ENCODE data around the gene ACADVL. TPM values are rescaled to one million over a fixed set of nuclear protein-coding genes. Genes with fewer than 3 reads are reported as not detected.

Gene ACADVL
- polyA plus RNA-seq, 1 donor = 478 TPM

DNA sequence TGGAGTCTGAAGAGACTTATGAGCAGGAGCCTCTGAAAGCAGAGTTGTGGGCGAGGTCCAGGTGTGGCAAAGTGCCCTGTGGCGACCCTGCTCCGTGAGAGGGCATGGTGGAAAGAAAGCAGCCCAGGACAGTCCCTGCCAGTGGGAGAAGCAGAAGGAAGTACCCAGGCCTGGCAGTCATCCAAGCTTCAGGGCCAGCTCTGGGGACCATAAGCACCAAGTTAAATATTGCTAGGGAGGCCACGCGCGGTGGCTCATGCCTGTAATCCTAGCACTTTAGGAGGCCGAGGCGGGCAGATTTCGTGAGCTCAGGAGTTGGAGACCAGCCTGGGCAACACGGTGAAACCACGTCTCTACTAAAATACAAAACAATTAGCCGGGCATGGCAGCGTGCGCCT, 35.6 kb upstream of the ACADVL start:
- peak; percentile 67 for DNase-seq

DNA sequence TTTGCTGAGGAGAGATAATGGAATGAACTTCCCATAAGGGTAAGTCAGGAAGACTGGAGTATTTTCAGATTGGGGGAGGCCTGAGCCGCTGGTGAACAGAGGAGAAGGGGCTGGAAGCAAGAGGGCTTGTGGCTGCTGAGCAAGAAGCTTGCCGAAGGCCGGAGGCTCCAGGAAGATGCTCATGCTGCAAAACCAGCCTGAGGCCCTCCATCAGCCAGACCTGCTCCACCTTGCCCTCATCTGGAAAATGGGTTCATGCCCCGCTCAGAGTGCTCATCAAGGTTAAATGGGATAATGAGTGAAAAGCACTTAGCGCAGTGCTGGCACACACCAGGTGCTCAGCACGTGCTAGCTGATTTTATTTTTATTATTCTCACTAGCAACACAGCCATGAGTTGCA, 35.1 kb upstream of the ACADVL start:
- no peak for DNase-seq

DNA sequence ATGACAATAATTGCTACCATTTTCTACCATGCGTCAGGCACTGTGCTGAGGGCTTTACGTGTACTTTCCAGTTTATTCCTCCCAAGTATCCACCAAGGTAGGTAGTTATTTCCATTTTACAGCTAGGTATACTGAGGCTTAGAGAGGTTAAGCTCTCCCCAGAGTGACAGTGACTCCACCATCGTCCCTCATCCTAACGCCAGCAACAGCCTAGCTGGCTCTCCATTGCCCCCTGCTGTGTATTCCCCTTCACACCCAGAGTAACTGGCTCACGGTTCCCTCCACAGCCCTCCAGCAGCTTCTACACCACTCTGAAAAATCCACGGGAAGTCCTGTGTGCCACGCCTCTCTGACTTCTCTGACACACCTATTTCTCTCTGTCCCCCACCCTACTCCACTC, 33.5 kb upstream of the ACADVL start:
- no peak for DNase-seq

DNA sequence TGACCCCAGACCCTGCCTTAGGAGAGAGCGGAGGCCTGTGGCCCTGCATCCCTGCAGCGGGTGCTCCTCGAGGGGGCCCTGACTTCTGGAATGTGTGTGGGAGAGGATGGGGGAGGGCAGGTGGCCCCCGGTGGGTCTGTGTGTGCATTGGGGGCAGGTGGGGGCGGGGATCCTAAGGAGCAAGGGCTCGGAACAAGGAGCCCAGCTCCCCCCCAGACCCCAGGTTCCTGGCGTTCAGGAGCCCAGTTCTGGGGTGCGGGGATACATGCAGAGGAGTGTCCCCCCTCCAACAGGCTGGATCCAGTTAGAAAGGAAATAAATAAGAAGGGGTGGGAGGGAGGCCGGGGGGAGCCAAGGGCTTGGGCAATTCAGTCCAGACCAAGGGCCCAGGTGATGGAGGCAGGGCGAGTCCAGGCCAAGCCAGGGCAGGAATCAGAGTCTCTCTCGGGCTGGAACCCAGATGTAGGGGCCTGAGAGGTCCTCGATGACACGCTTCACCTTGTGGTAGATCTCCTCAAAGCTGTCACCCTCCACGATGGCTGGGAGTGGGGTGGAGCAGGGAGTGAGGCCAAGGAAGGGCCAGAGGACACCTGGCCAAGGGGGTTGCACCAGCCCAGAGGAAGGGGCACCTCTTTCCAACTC, 29.3 kb upstream of the ACADVL start:
- no peak for DNase-seq

DNA sequence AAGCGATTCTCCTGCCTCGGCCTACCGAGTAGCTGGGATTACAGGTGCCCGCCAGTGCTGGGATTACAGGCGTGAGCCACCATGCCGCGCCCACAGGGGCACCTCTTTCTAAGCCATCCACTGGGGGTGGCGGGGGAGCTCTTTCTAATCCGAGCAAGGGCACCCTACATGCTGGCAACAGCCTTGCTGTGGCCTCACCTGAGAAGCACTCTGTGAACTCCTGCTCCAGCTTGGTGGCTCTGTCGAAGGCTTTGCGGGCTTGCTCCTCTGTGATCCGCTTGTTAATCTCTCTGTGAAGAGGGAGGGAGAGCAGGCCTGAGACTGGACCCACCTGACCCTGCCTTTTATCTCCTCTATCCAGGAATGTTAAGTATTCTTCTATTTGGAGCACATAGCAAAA, 28.7 kb upstream of the ACADVL start:
- no peak for DNase-seq

DNA sequence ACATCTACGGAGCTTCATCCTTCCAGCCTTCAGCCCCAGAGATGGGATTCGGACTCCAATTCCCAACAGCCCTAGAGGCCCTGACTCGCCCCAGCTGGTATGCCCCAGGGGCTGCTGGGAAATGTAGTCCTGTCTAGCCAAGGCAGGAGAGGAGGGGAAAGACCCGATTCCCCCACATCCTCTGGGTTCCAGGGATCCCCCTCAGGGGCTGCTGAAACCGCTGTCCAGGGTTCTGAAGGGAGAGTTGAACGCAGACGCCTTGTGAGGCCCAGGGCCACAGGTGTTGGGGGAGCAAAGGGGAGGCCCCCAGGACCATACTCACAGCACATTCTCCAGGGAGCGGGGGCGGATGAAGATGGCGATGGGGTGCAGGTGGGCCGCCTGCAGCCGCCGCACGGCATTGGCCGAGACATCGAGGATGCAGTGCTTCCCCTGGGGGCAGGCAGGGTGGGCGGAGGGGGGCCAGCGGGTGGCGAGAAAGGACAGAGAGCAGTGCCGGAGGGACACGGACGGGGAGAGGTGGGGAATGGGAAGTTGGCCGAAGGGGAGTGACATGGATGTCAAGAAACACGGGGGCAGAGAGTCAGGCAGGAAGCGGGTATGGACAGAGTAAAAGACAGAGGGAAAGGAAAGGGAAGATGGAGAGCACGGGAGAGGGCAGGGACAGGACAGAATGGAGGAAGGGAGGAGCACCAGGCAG, 28.0 kb upstream of the ACADVL start:
- DNase-seq = no peak

DNA sequence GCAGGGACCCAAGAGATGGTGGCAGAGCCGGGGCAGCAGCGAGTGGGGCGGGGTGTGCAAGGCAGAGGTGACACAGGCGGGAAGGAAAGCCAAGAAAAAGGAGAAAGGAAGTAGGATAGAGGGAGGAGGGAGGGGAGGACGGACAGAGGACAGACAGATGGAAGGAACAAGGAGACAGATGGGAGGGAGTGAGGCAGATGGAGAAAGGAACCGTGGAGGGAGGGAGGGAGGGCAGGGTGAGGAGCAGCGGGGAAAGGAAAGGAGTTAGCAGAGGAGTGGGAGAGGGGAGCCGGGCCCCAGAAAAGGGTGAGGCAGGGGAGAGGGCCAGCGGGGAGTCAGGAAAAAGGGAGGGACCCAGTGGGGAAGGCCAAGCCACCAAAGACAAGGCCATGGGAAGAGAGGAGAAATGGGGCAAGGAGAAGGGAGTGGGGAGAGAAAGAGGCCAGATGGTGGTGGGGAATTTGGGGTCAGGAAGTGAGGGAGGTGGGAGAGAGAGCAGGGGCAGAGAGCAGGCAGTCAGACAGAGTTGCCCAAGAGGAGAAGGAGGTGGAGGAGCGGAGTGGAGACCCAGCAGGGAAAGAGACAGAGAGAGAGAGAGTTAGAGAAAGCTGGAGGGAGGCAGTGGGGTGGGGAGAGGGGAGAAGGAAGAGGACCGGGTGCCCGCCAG, 27.3 kb upstream of the ACADVL start:
- no peak for DNase-seq

DNA sequence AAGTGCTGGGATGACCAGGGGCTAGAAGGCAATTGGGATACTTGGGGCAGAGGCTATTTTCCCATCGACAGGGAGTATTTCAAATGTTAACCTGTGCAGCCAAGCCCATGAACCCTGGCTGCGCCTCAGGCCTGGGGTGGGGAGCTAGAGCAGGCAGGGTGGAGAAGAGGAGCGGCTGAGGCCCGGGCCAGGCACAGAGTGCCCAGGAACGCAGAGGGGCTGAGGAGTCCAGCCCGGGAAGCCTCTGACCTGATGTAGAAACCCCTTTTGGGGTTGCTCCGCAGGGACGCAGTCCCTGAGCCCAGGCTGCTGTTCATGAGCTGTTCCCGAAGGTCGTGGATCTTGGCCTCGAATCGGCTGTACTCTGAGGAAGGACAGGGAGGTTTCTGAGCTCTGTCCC, 23.8 kb upstream of the ACADVL start:
- DNase-seq = no peak

DNA sequence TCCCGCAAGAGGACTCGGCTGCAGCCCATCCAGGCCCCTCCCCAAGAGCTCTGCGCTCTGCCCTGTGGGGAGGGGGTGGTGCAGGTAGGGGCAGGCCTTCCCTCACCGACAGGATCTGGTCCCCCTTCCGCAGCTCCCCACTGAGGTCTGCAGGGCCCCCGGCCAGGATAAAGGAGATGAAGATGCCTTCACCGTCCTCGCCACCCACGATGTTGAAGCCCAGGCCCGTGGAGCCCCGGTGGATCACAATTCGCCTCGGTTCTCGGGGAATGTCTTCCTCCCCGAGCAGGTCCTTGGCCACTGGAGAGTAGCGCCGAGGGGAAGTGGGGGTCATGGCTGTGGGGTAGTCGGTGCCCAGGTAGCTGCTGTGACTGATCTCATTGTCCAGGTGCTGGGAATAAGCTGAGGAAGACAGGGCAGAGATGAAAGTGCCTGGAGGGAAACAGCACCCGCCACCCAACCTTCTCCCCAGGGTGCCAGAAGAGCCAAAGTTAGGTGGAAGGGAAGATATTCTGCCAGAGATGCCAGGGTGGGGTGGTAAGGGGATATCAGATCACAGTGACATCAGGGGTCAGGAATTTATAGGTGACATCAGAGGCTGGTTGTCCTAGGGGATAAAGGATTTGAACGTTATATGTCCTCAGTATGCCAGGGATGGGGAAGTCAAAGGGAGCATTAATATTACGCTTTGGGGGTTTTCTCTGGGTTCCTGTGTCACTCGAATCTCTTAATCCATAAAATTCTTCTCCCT, 22.9 kb upstream of the ACADVL start:
- no peak for DNase-seq

DNA sequence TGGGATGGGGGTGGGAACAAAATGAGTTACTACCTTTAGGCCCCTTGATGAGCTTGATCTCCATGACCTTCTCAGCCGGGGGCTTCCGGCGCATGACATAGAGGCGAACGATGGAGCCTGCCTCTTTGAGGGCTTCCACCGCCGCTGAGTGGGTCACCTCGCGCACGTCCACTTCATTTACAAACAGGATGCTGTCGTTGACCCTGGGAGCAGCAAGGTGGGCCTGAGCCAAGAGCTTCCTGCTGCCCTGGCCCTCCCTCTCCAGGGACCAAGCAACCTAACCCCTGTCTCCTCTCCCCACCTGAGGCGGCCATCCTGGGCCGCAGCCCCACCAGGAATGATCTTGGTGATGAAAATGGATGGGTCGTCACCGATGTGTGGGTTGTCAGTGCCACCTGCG, 16.3 kb upstream of the ACADVL start:
- no peak for DNase-seq

DNA sequence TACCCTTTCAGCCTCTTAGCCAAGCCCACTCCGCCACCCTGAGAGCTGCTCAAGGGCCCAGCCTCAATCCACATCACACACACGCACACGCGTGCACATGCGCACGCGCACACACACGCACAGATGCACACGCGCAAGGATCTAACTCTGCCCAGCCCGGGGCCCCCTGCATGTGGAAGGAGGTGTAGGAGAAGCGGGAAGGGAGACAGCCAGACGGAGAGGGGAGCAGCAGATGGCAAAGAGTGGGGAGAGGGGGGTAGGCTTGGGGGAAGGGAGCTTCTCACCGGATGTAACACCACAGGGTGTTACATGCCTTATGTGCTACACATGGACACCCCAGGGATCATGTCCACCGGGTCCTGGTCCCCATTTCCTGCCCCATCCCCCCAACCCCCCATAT, 15.4 kb upstream of the ACADVL start:
- no peak for DNase-seq

DNA sequence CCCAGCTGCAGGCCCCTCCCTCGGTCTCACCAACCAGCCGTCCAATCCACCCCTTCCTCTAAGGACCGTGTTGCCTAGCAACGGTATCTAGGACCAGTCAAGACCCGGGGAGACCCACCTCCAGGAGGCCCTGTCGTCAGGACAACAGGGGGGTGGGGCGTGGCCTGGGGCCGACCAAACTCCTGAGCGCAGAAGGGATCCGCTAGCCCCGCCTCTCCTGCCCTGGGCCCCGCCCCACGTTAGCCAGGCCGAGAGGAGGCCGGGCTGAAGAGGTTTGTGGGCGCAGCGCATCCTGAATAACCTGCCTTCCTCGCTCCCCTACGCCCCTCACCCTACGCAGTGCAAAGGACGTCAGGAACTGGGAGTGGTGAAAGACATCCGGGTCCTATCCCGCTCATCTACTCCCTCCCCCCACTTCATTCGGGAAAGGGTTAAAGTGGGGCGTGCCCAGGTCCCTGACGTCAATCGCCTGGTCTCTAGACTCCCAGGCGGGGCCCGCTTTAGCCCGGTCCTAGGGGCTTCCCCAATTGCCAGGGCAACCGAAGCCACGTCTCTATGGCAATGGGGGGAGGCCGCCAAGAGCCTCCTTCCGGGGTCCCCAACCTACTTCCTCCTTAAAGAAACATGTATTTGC, 14.8 kb upstream of the ACADVL start:
- DNase-seq = peak; percentile 88

DNA sequence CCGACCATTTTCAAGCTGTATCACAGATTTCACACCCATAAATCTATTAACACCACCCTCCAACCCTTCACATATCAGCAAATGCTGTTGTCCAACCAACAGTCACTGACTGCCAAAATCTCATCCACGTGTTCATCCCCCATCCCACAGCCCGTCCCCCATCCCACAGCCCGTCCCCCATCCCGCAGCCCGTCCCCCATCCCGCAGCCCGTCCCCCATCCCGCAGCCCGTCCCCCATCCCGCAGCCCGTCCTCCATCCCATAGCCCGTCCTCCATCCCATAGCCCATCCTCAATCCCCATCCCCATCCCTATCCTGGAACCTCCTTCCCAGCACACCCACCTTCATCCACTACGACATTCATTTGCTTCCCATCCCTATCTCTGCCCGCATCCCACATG, 14.2 kb upstream of the ACADVL start:
- DNase-seq = no peak

DNA sequence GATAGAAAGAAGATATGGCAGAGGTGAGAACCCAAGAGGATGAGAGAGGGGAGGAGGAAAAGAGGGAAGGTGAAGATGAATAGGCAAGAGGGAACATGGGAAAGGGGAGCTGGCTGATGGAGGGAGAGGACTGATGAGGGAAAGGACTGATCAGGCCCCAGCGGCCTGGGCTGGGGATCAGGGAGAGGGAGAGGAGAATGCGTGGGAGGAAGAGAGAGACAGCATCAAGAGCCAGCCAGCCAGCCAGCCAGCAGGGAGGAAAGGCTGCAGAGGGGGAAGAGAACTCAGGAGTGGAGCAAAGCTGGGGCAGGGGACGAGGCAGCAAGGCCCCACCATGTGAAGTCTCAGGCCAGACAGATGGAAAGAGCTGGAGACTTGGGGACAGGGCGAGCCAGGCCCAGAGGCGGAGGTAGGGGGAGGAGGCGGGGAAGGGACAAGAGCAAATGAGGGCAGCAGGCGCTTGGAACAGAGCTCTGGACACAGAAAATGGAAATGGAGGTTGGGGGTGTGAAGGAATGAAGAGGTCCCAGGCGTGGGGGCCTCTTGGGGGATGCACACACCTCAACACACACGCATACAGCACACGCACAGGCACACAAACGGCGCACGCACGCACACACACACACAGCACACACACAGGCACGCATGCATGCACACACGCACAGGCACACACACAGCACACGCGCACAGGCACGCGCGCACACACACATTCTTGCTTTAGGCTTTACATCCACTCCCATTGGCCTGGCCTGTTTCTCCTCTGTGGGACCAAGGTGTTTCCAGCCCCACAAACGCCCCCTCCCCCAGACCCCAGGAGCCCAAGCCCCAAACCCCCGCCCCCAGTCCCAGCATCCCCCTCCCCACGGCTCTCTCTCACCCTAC, 12.4 kb upstream of the ACADVL start:
- no peak for DNase-seq

DNA sequence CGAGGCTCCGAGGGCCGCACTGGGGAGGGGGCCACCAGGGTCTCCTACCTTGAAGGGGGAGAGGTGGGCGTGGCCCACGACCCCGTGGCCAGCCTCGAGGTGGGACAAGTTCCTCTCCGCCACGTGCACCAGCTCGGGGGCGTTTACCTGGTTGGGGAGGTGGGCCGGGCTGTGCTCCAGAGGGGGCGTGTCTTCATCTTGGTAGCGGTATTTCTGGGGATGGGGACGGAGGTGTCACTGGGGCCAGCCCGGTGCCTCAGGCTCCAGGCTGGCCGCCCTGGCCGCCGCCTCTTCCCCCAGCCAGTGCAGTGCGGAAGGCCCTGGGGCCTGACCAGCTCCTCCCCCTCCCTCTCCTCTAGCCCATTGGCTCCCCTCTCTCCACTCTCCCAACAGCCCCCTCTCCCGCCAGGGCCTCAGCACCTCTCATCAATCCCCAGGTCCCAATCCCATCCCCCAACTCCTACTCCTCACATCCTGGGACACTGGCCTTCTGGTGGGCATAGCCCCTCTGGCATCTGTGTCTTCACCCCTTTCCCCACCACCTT, 11.6 kb upstream of the ACADVL start:
- no peak for DNase-seq

DNA sequence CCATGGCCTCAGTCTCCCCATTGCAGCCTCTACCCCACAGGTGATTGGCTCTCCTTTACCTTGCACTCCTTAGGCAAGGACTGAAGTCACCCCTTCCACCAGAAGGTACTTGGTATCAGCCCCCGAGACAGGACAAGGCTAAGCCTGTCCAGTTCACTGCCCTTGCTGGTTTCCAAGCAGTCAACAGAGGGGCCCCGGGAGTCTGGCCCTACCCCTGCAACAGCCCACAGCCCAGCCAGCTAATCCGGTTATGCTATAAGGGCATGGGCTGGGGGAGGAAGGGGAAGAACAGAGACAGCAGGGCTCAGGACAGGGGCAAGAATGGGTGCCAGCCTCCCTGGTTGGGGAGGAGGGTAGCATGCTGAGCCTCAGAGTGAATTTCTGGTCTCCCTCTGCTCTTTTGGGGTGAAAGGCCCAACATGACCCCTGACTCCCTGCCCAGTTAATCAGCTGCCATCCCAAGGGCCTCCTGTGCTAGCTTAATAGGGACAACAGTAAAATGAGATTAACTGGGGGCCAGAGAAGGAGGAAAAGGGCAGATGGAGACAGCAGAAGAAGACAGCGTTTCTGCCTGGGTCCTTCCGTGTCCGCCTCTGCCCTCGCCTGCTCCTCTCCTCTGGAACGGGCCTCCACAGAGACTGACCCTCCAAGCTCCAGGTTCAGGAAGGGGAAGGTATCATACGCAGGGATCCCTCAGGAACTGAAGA, 10.8 kb upstream of the ACADVL start:
- no peak for DNase-seq

DNA sequence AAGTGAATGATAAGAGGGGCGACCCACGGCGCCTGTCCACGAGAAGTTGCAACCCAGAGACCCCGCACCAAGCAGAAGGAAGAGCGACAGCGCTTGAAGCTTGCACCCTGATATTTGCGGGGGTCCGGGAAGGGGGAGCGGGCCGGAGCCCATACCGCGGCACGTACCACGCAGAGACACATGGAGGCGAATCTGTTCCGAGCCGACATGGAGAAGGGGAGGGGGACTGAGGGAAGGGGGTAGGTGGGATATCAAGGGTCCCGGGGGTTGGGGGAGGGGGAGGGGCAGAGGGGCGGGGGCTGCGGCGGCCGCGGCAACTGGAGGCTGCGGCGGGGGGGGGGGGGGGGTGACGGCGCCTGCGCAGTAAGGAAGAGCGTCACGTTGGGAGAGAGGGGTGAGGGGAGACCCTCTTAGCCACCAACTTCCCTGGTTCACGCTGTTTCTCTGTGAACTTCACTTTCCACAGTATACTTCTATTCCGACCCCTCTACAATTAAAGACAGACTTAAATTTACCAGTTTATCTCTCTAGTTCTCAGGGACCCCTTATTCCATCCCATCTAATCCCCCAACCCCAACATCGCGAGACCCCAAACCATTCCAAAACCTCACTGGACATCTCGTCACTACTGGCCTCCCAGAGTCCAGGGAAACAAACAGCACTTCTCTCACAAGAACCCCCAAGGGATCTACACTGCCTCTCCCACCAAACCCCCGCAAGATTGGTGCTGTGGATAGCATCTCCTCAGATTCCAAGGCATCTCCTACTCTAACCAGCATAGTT, 8.1 kb upstream of the ACADVL start:
- no peak for DNase-seq

DNA sequence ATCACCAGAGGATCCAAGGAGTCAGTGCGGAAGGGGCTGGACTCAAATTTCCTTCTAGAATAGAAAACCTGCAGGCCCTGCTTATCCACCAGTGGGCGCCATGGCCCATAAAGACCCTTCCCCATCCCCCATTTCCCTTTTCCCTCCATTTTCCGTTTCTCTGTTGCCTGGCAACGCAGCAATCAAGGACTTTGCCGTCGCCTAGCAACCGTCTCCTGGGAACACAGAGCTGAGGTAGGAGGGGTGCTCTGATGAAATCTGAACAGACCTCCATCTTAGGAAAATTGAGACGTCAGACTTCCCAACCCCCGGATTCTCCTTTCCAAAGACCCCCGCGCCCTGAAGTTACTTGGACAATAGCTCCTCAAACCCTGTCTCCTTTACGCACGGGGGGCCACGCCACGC, 5.8 kb upstream of the ACADVL start:
- DNase-seq = peak; percentile 96

DNA sequence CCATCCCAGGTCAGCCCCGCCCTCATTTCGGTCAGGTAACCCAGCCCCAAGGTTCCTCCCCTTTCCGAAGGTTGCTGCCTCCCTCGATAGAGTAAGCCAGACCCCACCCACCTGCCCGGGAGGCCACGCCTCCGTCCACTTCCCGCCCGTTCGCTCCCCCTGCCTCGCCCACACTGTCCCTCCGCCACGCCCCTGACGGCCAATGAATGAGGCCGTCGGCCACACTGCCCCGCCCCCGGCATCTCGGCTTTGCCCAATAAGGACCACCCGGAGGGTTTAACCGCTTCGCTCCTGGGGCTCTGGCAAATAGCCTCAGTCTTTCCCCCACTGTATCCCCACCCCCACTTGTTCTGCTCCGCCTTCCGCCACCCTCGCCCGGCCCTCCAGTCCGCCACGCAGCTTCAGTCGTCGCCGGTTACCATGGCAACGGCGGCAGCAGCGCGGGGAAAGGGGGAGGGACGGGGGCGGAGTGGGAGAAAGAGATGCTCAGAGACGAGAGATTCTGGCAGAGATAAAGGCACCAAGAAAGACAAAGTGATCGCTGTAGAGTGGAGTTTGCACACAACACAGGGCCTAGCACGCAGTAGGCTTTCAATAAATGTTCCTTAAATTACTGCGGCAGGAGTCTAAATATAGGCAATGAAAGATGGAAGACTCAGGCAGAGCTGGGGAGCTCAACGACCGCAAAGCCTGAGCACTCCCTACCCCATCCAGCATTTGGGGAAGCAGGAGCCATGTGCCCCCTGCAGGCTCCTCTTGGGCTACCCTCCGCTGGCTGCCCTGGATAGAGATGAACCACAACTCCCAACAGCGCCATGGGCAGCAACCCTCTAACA, 5.2 kb upstream of the ACADVL start:
- DNase-seq = peak; percentile 98
